WTC11 (cell line): ENCODE data around the gene KRCC1. TPM values are rescaled to one million over a fixed set of nuclear protein-coding genes. Genes with fewer than 3 reads are reported as not detected.
"Not testable (repeated sequence)": the region's sequence is repeated elsewhere in the genome, so short reads cannot be mapped to it uniquely, and the experiment has no call there.

ENCODE experiments used
- ATAC-seq: fragments of 200-7000 bp; cut with Tn5 transposase; 2 replicates; pipeline ENCODE4 v1.10.0; 2021; ENCODE audit warnings: mild to moderate bottlenecking, moderate library complexity
- CTCF ChIA-PET: fragments of 300-600 bp; sonication (Branson Sonifier 250); formaldehyde crosslinking; loops from one replicate; lab custom pipeline; 2021; ENCODE audit warnings: antibody characterized with exemption; lab: Charles Lee
- POLR2A ChIA-PET: fragments of 350-600 bp; sonication (Branson Sonifier 250); formaldehyde crosslinking; loops from one replicate; lab custom pipeline; 2021; ENCODE audit warnings: antibody characterized with exemption; lab: Charles Lee
- DNase-seq: peaks from one replicate; pipeline ENCODE4 v3.0.0; 2021; ENCODE audit warnings: low spot score
- H3K27ac Mint-ChIP-seq: 2 replicates; pipeline ENCODE4 v1.8.0; 2021; ENCODE audit warnings: mixed read lengths
- H3K27me3 Mint-ChIP-seq: 2 replicates; pipeline ENCODE4 v1.8.0; 2021; ENCODE audit warnings: low read depth, mild to moderate bottlenecking, moderate library complexity, mixed read lengths
- H3K36me3 Mint-ChIP-seq: 2 replicates; pipeline ENCODE4 v1.8.0; 2021; ENCODE audit warnings: mixed read lengths
- H3K4me1 Mint-ChIP-seq: 2 replicates; pipeline ENCODE4 v1.8.0; 2022; ENCODE audit warnings: mixed read lengths
- H3K4me3 Mint-ChIP-seq: 2 replicates; pipeline ENCODE4 v1.8.0; 2021; ENCODE audit warnings: mild to moderate bottlenecking, moderate library complexity, mixed read lengths
- H3K9me3 Mint-ChIP-seq: 2 replicates; pipeline ENCODE4 v1.8.0; 2021; ENCODE audit warnings: mixed read lengths
- HMGA2 ChIP-seq: fragments of 250-450 bp; sonication (Bioruptor Pico); IDR thresholded peaks from 2 replicates; pipeline ENCODE4 v1.4.0; 2021; ENCODE audit warnings: mild to moderate bottlenecking, moderate library complexity
- IRF2 ChIP-seq: sonication (generic); formaldehyde crosslinking; IDR thresholded peaks from 2 replicates; pipeline ENCODE4 v1.8.0; 2022; ENCODE audit warnings: low read depth, missing genetic modification reagents, borderline replicate concordance
- RORB ChIP-seq: fragments of 250-450 bp; sonication (Bioruptor Pico); IDR thresholded peaks from 2 replicates; pipeline ENCODE4 v1.9.0; 2021; ENCODE audit warnings: mild to moderate bottlenecking
- ZNF423 ChIP-seq: fragments of 250-450 bp; sonication (Bioruptor Pico); IDR thresholded peaks from 2 replicates; pipeline ENCODE4 v2.1.2; 2022; ENCODE audit warnings: mild to moderate bottlenecking, moderate library complexity
- total RNA-seq: library from RNA; stranded (reverse); gene quantifications from 3 replicates; pipeline ENCODE4 v1.2.3, GENCODE V29; 2021
- TF ChIP-seq, protein P1 (sequence below): fragments of 250-450 bp; sonication (Bioruptor Pico); IDR thresholded peaks from 2 replicates; pipeline ENCODE4 v1.9.0; 2021; ENCODE audit warnings: mild to moderate bottlenecking, borderline replicate concordance
- TF ChIP-seq, protein P2 (sequence below): sonication (generic); formaldehyde crosslinking; IDR thresholded peaks from 2 replicates; pipeline ENCODE4 v1.8.1; 2023; ENCODE audit warnings: mild to moderate bottlenecking, moderate library complexity, missing genetic modification reagents
- TF ChIP-seq, protein P3 (sequence below): sonication (generic); formaldehyde crosslinking; IDR thresholded peaks from 2 replicates; pipeline ENCODE4 v1.8.0; 2022; ENCODE audit warnings: mild to moderate bottlenecking, missing genetic modification reagents
- TF ChIP-seq, protein P4 (sequence below): sonication (generic); formaldehyde crosslinking; IDR thresholded peaks from 2 replicates; pipeline ENCODE4 v1.8.0; 2023; ENCODE audit warnings: mild to moderate bottlenecking, missing genetic modification reagents
- TF ChIP-seq, protein P5 (sequence below): fragments of 250-450 bp; sonication (Bioruptor Pico); IDR thresholded peaks from 2 replicates; pipeline ENCODE4 v2.1.2; 2022; ENCODE audit warnings: mild to moderate bottlenecking, moderate library complexity
- TF ChIP-seq, protein P6 (sequence below): sonication (generic); formaldehyde crosslinking; IDR thresholded peaks from 2 replicates; pipeline ENCODE4 v1.8.1; 2023; ENCODE audit warnings: mild to moderate bottlenecking, missing genetic modification reagents
- TF ChIP-seq, protein P7 (sequence below): fragments of 200-600 bp; IDR thresholded peaks from 2 replicates; pipeline ENCODE4 v1.8.0; 2022; ENCODE audit warnings: antibody characterized with exemption
- TF ChIP-seq, protein P8 (sequence below): sonication (generic); formaldehyde crosslinking; conservative IDR thresholded peaks from 2 replicates; pipeline ENCODE4 v1.8.1; 2023; ENCODE audit warnings: mild to moderate bottlenecking, low read depth, missing genetic modification reagents, moderate library complexity
- TF ChIP-seq, protein P9 (sequence below): sonication (generic); formaldehyde crosslinking; IDR thresholded peaks from 2 replicates; pipeline ENCODE4 v1.8.1; 2023; ENCODE audit warnings: mild to moderate bottlenecking, missing genetic modification reagents, moderate library complexity

KRCC1 gene
- total RNA-seq, 1 experiment from 2014 or later = 7.6 TPM

DNA sequence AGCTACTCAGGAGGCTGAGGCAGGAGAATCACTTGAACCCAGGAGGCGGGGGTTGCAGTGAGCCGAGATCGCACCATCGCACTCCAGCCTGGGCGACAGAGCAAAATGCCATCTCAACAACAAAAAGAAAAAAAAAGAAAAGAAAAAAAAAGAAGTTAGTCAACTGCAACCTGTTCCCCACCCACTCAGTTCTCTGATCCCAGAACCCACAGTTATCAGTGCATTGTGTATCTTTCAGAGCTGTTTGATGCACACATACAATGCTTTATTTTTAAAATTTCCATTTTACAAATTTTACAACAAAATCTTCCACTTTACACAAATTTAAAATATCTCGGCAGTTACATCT is 53.2 kb downstream of the KRCC1 start (continued):
- no peak for TF ChIP-seq RORB (CRISPR knock-in tag)
- TF ChIP-seq, protein P1, sequence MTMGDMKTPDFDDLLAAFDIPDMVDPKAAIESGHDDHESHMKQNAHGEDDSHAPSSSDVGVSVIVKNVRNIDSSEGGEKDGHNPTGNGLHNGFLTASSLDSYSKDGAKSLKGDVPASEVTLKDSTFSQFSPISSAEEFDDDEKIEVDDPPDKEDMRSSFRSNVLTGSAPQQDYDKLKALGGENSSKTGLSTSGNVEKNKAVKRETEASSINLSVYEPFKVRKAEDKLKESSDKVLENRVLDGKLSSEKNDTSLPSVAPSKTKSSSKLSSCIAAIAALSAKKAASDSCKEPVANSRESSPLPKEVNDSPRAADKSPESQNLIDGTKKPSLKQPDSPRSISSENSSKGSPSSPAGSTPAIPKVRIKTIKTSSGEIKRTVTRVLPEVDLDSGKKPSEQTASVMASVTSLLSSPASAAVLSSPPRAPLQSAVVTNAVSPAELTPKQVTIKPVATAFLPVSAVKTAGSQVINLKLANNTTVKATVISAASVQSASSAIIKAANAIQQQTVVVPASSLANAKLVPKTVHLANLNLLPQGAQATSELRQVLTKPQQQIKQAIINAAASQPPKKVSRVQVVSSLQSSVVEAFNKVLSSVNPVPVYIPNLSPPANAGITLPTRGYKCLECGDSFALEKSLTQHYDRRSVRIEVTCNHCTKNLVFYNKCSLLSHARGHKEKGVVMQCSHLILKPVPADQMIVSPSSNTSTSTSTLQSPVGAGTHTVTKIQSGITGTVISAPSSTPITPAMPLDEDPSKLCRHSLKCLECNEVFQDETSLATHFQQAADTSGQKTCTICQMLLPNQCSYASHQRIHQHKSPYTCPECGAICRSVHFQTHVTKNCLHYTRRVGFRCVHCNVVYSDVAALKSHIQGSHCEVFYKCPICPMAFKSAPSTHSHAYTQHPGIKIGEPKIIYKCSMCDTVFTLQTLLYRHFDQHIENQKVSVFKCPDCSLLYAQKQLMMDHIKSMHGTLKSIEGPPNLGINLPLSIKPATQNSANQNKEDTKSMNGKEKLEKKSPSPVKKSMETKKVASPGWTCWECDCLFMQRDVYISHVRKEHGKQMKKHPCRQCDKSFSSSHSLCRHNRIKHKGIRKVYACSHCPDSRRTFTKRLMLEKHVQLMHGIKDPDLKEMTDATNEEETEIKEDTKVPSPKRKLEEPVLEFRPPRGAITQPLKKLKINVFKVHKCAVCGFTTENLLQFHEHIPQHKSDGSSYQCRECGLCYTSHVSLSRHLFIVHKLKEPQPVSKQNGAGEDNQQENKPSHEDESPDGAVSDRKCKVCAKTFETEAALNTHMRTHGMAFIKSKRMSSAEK (CRISPR knock-in tag) = no peak
- TF ChIP-seq ZNF423 (CRISPR knock-in tag) = no peak

DNA sequence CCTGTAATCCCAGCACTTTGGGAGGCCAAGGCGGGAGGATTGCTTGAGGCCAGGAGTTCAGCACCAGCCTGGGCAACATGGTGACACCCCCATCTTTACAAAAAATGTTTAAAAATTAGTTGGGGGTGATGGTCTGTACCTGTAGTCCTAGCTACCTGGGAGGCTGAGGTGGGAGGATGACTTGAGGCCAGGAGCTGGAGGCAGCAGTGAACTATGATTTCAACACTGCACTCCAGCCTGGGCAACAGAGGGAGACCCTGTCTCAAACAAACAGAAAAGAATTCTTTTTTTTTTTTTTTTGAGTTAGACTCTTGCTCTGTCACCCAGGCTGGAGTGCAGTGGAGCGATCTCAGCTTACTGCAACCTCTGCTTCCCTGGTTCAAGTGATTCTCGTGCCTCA is 55.1 kb downstream of the KRCC1 start:
- CTCF ChIA-PET, H3K4me3 Mint-ChIP-seq, H3K27ac Mint-ChIP-seq, H3K27me3 Mint-ChIP-seq, DNase-seq, H3K36me3 Mint-ChIP-seq, ATAC-seq, H3K9me3 Mint-ChIP-seq: not testable (repeated sequence)
- peaks cover 19% of the 10 kb centered on the region for H3K4me1 Mint-ChIP-seq
- POLR2A ChIA-PET = interaction anchor here (0.7 kb wide), 1 partner anchor 16 kb away, joined by 3 read pairs; no protein-coding TSS in a partner anchor

DNA sequence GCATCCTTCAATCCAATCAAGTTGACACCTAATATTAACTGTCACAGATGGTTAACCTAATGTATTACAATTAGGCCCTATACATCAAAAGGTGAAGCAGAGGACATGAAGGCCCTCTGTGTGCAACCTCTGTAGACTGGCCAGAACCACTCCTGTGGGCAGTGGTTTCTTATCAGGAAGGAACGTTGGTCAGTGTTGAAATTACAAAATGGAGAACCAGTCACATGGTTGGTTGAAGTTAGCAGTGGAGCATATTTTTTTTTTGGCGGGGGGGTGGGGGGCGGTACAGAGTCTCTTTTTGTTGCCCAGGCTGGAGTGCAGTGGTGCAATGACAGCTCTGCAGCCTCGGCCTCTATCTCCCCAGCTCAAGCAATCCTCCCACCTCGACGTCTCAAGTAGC is 59.0 kb downstream of the KRCC1 start:
- CTCF ChIA-PET = no interaction called here
- Mint-ChIP-seq H3K4me3 (no peak overlapping the region), H3K4me1 (peaks cover 2% of the 10 kb centered on the region; the same call in 1 of the 2 replicates), H3K9me3 (peaks cover 3% of the 10 kb centered on the region), H3K36me3 (no peaks in the 10 kb centered on the region), H3K27ac (no peak overlapping the region), H3K27me3 (no peaks in the 10 kb centered on the region)
- POLR2A ChIA-PET = no interaction called here
- no peak for ATAC-seq
- no peak for DNase-seq
- TF ChIP-seq, protein P2, sequence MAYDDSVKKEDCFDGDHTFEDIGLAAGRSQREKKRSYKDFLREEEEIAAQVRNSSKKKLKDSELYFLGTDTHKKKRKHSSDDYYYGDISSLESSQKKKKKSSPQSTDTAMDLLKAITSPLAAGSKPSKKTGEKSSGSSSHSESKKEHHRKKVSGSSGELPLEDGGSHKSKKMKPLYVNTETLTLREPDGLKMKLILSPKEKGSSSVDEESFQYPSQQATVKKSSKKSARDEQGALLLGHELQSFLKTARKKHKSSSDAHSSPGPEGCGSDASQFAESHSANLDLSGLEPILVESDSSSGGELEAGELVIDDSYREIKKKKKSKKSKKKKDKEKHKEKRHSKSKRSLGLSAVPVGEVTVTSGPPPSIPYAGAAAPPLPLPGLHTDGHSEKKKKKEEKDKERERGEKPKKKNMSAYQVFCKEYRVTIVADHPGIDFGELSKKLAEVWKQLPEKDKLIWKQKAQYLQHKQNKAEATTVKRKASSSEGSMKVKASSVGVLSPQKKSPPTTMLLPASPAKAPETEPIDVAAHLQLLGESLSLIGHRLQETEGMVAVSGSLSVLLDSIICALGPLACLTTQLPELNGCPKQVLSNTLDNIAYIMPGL (CRISPR knock-in tag) = no peak
- TF ChIP-seq, protein P3, sequence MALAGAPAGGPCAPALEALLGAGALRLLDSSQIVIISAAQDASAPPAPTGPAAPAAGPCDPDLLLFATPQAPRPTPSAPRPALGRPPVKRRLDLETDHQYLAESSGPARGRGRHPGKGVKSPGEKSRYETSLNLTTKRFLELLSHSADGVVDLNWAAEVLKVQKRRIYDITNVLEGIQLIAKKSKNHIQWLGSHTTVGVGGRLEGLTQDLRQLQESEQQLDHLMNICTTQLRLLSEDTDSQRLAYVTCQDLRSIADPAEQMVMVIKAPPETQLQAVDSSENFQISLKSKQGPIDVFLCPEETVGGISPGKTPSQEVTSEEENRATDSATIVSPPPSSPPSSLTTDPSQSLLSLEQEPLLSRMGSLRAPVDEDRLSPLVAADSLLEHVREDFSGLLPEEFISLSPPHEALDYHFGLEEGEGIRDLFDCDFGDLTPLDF = no peak
- TF ChIP-seq, protein P4, sequence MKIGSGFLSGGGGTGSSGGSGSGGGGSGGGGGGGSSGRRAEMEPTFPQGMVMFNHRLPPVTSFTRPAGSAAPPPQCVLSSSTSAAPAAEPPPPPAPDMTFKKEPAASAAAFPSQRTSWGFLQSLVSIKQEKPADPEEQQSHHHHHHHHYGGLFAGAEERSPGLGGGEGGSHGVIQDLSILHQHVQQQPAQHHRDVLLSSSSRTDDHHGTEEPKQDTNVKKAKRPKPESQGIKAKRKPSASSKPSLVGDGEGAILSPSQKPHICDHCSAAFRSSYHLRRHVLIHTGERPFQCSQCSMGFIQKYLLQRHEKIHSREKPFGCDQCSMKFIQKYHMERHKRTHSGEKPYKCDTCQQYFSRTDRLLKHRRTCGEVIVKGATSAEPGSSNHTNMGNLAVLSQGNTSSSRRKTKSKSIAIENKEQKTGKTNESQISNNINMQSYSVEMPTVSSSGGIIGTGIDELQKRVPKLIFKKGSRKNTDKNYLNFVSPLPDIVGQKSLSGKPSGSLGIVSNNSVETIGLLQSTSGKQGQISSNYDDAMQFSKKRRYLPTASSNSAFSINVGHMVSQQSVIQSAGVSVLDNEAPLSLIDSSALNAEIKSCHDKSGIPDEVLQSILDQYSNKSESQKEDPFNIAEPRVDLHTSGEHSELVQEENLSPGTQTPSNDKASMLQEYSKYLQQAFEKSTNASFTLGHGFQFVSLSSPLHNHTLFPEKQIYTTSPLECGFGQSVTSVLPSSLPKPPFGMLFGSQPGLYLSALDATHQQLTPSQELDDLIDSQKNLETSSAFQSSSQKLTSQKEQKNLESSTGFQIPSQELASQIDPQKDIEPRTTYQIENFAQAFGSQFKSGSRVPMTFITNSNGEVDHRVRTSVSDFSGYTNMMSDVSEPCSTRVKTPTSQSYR = no peak
- TF ChIP-seq, protein P5, sequence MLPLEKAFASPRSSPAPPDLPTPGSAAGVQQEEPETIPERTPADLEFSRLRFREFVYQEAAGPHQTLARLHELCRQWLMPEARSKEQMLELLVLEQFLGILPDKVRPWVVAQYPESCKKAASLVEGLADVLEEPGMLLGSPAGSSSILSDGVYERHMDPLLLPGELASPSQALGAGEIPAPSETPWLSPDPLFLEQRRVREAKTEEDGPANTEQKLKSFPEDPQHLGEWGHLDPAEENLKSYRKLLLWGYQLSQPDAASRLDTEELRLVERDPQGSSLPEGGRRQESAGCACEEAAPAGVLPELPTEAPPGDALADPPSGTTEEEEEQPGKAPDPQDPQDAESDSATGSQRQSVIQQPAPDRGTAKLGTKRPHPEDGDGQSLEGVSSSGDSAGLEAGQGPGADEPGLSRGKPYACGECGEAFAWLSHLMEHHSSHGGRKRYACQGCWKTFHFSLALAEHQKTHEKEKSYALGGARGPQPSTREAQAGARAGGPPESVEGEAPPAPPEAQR (CRISPR knock-in tag) = no peak
- TF ChIP-seq HMGA2 (CRISPR knock-in tag) (no peak), IRF2 (CRISPR knock-in tag) (no peak)
- TF ChIP-seq, protein P6, sequence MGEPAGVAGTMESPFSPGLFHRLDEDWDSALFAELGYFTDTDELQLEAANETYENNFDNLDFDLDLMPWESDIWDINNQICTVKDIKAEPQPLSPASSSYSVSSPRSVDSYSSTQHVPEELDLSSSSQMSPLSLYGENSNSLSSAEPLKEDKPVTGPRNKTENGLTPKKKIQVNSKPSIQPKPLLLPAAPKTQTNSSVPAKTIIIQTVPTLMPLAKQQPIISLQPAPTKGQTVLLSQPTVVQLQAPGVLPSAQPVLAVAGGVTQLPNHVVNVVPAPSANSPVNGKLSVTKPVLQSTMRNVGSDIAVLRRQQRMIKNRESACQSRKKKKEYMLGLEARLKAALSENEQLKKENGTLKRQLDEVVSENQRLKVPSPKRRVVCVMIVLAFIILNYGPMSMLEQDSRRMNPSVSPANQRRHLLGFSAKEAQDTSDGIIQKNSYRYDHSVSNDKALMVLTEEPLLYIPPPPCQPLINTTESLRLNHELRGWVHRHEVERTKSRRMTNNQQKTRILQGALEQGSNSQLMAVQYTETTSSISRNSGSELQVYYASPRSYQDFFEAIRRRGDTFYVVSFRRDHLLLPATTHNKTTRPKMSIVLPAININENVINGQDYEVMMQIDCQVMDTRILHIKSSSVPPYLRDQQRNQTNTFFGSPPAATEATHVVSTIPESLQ (CRISPR knock-in tag) = no peak
- TF ChIP-seq, protein P7, sequence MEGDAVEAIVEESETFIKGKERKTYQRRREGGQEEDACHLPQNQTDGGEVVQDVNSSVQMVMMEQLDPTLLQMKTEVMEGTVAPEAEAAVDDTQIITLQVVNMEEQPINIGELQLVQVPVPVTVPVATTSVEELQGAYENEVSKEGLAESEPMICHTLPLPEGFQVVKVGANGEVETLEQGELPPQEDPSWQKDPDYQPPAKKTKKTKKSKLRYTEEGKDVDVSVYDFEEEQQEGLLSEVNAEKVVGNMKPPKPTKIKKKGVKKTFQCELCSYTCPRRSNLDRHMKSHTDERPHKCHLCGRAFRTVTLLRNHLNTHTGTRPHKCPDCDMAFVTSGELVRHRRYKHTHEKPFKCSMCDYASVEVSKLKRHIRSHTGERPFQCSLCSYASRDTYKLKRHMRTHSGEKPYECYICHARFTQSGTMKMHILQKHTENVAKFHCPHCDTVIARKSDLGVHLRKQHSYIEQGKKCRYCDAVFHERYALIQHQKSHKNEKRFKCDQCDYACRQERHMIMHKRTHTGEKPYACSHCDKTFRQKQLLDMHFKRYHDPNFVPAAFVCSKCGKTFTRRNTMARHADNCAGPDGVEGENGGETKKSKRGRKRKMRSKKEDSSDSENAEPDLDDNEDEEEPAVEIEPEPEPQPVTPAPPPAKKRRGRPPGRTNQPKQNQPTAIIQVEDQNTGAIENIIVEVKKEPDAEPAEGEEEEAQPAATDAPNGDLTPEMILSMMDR = no peak
- TF ChIP-seq, protein P8, sequence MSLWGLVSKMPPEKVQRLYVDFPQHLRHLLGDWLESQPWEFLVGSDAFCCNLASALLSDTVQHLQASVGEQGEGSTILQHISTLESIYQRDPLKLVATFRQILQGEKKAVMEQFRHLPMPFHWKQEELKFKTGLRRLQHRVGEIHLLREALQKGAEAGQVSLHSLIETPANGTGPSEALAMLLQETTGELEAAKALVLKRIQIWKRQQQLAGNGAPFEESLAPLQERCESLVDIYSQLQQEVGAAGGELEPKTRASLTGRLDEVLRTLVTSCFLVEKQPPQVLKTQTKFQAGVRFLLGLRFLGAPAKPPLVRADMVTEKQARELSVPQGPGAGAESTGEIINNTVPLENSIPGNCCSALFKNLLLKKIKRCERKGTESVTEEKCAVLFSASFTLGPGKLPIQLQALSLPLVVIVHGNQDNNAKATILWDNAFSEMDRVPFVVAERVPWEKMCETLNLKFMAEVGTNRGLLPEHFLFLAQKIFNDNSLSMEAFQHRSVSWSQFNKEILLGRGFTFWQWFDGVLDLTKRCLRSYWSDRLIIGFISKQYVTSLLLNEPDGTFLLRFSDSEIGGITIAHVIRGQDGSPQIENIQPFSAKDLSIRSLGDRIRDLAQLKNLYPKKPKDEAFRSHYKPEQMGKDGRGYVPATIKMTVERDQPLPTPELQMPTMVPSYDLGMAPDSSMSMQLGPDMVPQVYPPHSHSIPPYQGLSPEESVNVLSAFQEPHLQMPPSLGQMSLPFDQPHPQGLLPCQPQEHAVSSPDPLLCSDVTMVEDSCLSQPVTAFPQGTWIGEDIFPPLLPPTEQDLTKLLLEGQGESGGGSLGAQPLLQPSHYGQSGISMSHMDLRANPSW (CRISPR knock-in tag) = no peak
- TF ChIP-seq, protein P9, sequence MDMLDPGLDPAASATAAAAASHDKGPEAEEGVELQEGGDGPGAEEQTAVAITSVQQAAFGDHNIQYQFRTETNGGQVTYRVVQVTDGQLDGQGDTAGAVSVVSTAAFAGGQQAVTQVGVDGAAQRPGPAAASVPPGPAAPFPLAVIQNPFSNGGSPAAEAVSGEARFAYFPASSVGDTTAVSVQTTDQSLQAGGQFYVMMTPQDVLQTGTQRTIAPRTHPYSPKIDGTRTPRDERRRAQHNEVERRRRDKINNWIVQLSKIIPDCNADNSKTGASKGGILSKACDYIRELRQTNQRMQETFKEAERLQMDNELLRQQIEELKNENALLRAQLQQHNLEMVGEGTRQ (CRISPR knock-in tag) = no peak
